ENCODE measurements around the gene PI16.
A peak's percentile ranks its signal among the peaks of the same experiment; 100 is the strongest.
"Not testable (repeated sequence)": the region's sequence is repeated elsewhere in the genome, so short reads cannot be mapped to it uniquely, and the experiment has no call there.

PI16 gene

DNA sequence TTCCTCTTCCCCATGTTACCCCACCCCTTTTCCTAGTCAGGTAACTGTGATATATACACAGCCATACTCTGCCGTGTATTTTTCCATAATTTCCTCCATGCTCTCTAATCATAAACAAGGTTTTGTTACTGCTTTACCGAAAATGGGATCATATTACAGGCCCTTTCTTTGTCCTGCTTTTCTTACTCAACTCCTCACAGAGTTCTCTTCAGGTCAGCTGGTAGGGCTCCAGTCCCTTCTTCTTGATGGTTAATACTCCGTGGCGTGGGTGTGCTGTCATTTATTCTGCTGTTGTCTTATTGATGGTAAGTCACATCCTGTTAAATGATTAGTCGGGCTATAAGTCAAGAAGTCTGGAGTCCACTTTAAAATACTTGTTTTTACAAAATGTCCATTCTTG lies 24.9 kb upstream of the PI16 start:
- peak; percentile 58 for DNase-seq

GRCh38 chr6:36930483-36930882 lies 24.1 kb upstream of the PI16 start:
- no peak for DNase-seq

GRCh38 chr6:36933102-36933501 lies 21.4 kb upstream of the PI16 start:
- DNase-seq = no peak

DNA sequence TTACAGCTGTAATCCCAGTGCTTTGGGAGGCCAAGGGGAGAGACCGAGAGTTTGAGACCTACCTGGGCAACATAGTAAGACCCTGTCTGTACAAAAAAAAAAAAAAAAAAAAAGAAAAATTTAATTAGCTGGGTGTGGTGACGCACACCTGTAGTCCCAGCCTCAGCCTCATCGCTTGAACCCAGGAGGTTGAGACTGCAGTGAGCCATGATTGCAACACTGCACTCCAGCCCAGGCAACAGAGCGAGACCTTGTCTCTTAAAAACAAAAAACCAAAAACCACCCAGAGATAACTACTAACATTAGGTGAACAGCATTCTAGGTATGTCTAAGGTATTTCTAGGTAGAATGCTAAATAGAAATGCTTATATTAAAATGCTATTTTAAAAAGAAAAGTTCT lies 21.0 kb upstream of the PI16 start:
- no peak for DNase-seq

GRCh38 chr6:36934901-36935300 lies 19.6 kb upstream of the PI16 start:
- DNase-seq = no peak

- DNase-seq = no peak
These were observed 17.7 kb upstream of the PI16 start for GRCh38 chr6:36936824-36937223.

GRCh38 chr6:36937896-36938295 lies 16.6 kb upstream of the PI16 start:
- DNase-seq = no peak

- DNase-seq = no peak
These were observed 16.0 kb upstream of the PI16 start for GRCh38 chr6:36938536-36938935.

- not testable (repeated sequence) for DNase-seq
These were observed 15.5 kb upstream of the PI16 start for GRCh38 chr6:36939005-36939404.

DNA sequence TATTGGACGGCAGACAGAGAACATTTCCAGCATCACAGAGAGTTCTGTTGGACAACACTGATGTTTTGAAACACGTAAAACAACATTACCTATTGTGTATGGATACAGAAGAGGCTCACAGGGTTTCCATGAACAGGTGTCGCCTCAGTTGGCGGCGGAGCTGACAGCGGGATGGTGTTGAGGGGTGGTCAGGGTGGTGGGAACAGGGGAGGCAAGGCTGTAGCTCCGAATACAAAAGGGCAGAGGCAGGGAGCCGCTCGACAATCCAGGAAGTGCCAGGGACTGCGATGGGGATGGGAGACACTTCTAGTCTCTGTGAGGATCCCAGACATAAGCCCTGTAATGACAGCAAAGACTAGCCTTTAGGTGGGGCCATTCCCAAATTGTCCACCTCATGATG lies 14.5 kb upstream of the PI16 start:
- no peak for DNase-seq

DNA sequence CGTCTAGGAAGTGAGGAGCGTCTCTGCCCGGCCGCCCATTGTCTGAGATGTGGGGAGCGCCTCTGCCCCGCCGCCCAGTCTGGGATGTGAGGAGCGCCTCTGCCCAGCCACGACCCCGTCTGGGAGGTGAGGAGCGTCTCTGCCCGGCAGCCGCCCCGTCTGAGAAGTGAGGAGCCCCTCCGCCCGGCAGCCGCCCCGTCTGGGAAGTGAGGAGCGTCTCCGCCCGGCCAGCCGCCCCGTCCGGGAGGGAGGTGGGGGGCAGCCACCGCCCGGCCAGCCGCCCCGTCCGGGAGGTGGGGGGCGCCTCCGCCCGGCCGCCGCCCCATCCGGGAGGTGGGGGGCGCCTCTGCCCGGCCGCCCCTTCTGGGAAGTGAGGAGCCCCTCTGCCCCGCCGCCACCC lies 13.0 kb upstream of the PI16 start:
- not testable (repeated sequence) for DNase-seq

DNA sequence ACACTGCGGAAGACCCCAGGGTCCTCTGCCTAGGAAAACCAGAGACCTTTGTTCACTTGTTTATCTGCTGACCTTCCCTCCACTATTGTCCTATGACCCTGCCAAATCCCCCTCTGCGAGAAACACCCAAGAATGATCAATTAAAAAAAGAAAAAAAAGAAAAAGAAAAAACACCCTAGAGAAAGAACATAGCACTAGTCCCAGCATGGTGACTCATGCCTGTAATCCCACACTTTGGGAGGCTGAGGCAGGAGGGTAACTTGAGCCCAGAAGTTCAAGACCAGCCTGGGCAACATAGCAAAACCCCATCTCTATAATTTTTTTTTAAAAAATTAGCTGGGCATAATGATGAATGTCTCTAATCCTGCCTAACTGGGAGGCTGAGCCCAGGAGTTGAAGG lies 12.2 kb upstream of the PI16 start:
- not testable (repeated sequence) for DNase-seq

GRCh38 chr6:36944650-36945049 lies 9.9 kb upstream of the PI16 start:
- no peak for DNase-seq

GRCh38 chr6:36945301-36945700 lies 9.2 kb upstream of the PI16 start:
- DNase-seq = no peak

GRCh38 chr6:36946526-36946925 lies 8.0 kb upstream of the PI16 start:
- DNase-seq = no peak

DNA sequence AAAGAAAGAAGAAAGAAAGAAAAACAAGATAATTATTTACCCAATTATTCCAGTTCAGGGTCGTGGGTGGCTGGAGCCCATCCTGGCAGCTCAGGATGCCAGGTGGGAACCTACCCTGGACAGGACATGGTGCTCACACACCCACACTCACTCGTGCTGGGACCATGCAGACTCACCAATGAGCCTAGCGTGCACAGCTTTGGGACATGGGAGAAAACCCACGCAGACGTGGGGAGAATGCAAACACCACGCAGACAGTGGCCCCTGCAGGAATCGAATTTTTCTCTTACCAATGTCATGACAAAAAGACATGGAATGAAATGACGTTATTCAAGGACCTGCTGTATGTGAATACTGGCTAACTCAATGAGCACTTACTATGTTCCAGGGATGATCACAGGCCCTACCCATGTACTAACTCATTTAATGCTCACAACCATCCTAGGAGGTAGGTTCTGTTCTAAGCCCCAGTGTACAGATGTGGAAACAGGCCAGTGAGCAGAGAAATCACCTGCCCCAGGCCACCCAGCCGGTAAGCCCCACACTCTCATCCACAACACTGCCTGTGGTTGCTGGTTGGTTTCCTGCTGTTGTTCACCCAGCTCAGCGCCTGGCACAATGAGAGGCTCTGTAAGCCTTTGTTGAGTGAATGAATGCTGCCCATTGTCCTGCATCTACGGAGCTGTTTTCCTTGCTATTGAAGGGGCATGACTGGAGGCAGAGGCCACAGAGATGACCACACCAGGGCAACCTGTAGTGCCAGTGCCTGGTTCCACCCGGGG lies 6.8 kb upstream of the PI16 start:
- DNase-seq = no peak

GRCh38 chr6:36949076-36949475 lies 5.5 kb upstream of the PI16 start:
- not testable (repeated sequence) for DNase-seq

DNA sequence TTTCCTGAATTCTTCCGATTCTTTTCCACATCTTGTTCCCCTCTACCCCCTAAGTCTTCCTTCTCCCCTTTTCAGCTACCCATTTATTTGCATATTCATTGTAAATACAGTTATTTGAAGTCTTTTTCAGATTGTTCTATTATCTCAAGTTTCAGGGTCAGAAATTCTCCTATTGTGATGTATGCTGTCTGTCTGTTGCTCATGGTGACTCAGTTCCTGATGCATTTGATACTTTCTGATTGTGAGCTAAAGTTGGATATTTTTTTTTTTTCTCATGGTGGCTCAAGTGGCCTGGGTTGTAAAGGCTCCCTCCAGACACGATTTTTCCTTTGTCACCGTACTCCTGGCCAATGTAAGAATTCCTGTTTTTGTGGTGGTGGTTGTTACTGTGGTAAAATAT lies 4.9 kb upstream of the PI16 start:
- DNase-seq = no peak

DNA sequence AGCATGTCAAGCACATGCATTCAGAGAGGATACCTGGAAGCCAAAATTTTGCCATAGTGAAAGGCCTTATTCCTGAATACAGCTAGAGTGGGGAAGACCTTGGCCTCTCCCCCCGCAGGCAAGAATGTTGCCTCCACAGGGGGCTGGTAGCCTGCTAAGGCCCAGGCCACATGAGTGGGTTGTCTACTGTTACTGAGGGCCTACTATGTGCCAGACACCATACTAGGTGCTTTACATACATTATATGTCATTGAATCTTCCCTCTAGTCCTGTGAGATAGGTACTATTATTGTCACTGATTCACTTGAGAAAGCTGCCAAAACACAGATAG lies 642 bp upstream of the PI16 start:
- no peak for DNase-seq

- no peak for DNase-seq
These were observed 598 bp downstream of the PI16 start for GRCh38 chr6:36955136-36955535.

GRCh38 chr6:36955671-36956445 lies 1.3 kb downstream of the PI16 start:
- no peak for DNase-seq

- DNase-seq = no peak
These were observed 1.9 kb downstream of the PI16 start for GRCh38 chr6:36956446-36956820.

DNA sequence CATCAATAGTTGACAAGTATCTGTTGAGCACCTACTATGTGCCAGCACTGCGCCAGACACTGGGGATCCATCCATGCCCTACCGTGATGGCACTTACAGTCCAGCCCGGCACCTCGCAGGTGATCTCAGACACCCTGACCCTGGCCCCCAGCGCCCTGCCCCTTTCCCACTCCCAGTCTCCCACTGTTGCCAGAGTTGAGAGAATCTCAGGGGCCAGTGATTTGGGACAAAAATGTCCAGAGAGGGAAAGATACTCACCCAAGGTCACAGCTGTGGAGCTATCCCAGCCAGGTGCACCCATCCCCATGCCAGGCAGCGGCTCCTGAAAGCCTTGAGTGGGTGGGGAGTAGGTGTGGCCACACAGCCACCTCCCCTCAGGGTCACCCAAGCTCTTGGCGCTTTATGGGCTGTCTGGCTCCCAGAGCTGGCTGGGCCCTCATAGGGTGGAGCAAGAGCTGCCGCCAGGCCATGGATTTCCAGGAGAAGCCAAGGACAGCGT lies 3.3 kb downstream of the PI16 start:
- DNase-seq = no peak

- no peak for DNase-seq
These were observed 4.4 kb downstream of the PI16 start for GRCh38 chr6:36958775-36959554.

Data from DMS79 treated with DMSO at 0.1 percent for 48 hours (cell line).